NCI-H2107 (cell line): ENCODE results near the gene HID1.
"Not testable (repeated sequence)": the region's sequence is repeated elsewhere in the genome, so short reads cannot be mapped to it uniquely, and the experiment has no call there.

Experiments used
- DNase-seq: peaks from one replicate; lab custom pipeline; 2025; lab: John Stamatoyannopoulos, UW

The HID1 gene, protein sequence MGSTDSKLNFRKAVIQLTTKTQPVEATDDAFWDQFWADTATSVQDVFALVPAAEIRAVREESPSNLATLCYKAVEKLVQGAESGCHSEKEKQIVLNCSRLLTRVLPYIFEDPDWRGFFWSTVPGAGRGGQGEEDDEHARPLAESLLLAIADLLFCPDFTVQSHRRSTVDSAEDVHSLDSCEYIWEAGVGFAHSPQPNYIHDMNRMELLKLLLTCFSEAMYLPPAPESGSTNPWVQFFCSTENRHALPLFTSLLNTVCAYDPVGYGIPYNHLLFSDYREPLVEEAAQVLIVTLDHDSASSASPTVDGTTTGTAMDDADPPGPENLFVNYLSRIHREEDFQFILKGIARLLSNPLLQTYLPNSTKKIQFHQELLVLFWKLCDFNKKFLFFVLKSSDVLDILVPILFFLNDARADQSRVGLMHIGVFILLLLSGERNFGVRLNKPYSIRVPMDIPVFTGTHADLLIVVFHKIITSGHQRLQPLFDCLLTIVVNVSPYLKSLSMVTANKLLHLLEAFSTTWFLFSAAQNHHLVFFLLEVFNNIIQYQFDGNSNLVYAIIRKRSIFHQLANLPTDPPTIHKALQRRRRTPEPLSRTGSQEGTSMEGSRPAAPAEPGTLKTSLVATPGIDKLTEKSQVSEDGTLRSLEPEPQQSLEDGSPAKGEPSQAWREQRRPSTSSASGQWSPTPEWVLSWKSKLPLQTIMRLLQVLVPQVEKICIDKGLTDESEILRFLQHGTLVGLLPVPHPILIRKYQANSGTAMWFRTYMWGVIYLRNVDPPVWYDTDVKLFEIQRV

GRCh38 chr17:74972107-74972972 is at the start of gene HID1:
Gene HID1, minus strand, starts transcription at chr17:74972759. Its CDS starts 103 bp downstream, at chr17:74972656.
- peak; percentile 27 for DNase-seq

DNA sequence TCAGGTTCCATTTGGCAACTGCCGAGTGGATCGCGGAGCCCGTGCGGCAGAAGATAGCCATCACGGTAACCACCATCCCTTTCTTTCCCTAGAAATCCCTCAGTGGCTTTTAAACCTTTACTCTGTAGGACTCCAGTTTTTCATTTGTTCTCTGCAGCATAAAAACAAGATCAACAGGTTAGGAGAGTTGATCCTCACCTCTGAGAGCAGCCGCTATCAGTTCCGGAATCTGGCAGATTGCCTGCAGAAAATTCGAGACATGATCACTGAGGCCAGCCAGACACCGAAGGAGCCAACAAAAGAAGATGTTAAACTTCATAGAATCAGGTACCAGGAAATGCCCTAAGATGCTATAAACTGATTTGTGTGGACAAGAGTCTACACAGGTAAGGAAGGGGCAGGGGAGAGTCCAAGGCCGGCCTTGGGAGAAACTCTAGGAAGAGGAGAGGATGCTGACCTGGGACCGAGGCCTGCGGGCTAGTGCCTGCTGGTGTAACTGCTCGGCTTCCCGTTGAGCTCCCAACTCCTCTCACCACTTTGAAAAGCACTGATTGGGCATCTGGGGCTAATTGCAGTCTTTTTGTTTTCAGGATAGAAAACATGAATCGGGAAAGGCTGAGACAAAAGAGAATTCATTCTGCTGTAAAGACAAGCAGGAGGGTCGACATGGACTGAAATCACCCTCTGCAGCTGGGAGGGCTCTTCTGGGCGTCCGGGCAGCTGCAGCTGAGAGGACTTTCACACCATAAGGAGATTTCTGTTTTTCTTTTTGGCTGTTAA is 48.0 kb upstream of the HID1 start:
- no peak for DNase-seq

- DNase-seq: no peak
These were observed 47.2 kb upstream of the HID1 start for GRCh38 chr17:75019710-75020109.

DNA sequence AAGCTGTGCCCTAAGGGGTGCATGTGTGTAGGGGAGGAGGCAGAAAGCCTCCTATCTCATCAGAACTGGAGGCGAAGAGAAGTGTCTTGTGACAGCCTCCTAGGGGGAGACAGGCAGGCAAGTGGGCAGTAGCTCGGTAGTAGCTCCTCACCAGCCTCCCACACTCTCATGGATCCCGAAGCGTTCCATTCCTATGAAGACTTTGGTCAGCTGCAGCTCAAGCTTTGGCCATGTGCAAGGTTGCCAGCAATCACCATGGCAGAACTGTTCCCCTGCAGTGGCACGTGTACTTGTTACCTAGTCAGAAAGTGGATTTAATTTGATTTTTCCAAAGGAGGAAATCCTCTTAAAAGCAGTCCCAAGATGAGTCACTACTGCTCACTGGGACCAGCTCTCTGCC is 46.6 kb upstream of the HID1 start:
- no peak for DNase-seq

GRCh38 chr17:75013092-75013559 is 40.6 kb upstream of the HID1 start:
- DNase-seq: no peak

- DNase-seq: peak; percentile 62
These were observed 40.0 kb upstream of the HID1 start, which contains the start of gene MRPL58 for GRCh38 chr17:75012346-75013091. Gene MRPL58, plus strand, starts transcription at chr17:75012670. Its CDS starts 17 bp downstream, at chr17:75012687.

GRCh38 chr17:75012096-75012345 is 39.5 kb upstream of the HID1 start:
- no peak for DNase-seq

- no peak for DNase-seq
These were observed 39.0 kb upstream of the HID1 start for GRCh38 chr17:75011401-75012095.

GRCh38 chr17:75010683-75011400 is 38.3 kb upstream of the HID1 start:
- DNase-seq: peak; percentile 51

GRCh38 chr17:75009139-75009724 is 36.7 kb upstream of the HID1 start:
- DNase-seq: no peak

GRCh38 chr17:75008373-75008772 is 35.8 kb upstream of the HID1 start:
- DNase-seq: peak; percentile 6

- no peak for DNase-seq
These were observed 34.1 kb upstream of the HID1 start for GRCh38 chr17:75006653-75007052.

DNA sequence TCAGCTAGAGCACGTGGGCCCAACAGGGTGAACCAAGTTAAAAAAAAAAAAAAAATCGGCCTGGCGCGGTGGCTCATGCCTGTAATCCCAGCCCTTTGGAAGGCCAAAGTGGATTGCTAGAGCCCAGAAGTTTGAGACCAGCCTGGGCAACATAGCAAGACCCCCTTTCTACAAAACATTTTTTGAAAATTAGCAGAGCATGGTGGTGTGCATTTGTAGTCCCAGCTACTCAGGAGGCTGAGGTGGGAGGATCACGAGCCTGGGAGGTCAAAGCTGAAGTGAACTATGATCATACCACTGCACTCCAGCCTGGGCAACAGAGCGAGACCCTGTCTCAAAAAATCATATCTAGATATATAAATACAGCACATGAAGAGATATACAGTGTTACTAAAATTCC is 33.5 kb upstream of the HID1 start:
- DNase-seq: not testable (repeated sequence)

DNA sequence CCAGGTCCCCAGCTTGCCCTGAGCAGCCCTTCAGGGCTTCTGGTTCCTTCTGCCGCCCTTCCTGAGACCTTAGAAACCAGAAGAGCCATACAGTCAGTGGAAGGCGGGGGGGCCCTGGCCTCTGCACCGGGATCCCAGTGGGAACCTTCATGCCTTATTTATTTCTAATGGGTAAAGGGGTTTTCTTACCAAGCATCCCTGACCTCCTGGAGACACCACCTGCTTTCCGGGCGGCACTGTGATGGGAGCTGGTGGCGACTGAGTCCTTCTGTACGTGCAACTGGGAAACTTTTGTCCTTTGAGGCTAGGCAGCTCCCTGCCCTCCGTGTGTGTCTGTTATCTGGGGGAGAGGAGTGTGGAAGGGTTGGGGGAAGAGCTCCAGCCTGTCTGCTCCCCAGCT is 32.7 kb upstream of the HID1 start:
- no peak for DNase-seq

DNA sequence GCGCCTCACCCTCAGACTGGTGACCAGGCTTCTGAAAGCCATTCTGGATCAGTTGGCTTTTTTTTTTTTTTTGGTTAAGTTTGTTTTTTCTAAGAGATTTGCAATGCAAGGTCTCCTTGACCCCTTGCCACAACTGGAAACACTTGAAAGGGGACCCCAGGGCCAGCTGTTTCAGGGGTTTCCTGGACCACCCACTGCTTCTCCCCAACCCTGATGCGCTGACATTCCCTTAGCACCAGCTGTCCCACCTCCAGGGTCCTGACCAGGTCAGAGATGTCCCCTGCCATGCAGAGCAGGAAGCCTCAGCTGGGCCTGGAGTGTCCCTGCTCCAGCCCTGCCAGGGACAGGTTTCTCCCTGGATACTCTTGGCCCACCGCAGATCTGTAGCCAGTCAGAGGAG is 31.8 kb upstream of the HID1 start:
- no peak for DNase-seq

GRCh38 chr17:75003957-75004355 is 31.4 kb upstream of the HID1 start:
- DNase-seq: no peak

GRCh38 chr17:75003070-75003956 is 30.8 kb upstream of the HID1 start:
- DNase-seq: no peak
